T-helper 1 cell treated with Interleukin-12 subunit alpha and Interleukin-12 subunit beta and Interleukin-4 antibody, amounts not matched to agents 30 μg/mL and 1 μg/mL, for 36 hours (primary cell): ENCODE data around the gene AEBP2.

Experiments used
- H3K27ac Mint-ChIP-seq: one replicate; pipeline ENCODE4 v1.8.0; 2021; ENCODE audit warnings: mild to moderate bottlenecking, mixed read lengths
- H3K27me3 Mint-ChIP-seq: one replicate; pipeline ENCODE4 v1.8.0; 2021; ENCODE audit warnings: low read depth, mixed read lengths
- H3K36me3 Mint-ChIP-seq: one replicate; pipeline ENCODE4 v1.8.0; 2021; ENCODE audit warnings: low read depth, mixed read lengths
- H3K4me1 Mint-ChIP-seq: one replicate; pipeline ENCODE4 v1.8.0; 2021; ENCODE audit warnings: low read depth, mixed read lengths
- H3K4me3 Mint-ChIP-seq: one replicate; pipeline ENCODE4 v1.8.0; 2021; ENCODE audit warnings: mild to moderate bottlenecking, moderate library complexity, mixed read lengths
- H3K9me3 Mint-ChIP-seq: one replicate; pipeline ENCODE4 v1.8.0; 2021; ENCODE audit warnings: mixed read lengths

Gene AEBP2

DNA sequence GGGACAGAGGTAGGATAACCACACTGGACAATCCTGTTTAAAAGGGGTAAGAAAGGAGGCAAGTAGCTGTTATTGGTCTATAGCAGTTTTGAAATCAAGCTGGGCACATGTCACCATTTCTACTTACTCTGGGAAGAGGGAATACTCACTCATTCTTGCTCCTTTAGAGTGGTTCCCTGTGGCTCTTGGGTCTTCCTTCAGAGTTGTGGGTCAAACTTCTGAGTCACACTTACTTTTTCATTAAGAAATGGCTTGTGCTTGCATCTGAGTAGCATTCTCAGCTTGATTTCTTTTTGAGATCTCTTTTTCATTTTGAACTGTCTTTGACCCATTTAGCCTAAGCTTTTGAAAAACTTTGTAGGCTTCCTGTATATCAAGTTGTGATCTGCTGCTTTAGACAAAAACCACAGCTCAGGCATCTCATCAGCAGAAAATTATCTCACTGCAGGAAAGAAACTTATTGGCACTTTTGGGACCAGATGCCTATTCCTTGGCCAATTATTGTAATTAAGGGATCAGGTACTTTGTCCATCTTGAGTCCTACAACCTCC, 122.2 kb downstream of the AEBP2 start:
- H3K4me1 Mint-ChIP-seq = peaks cover 13% of the 10 kb centered on the region
- no peak overlapping the region for H3K27ac Mint-ChIP-seq
- H3K36me3 Mint-ChIP-seq = peaks cover 13% of the 10 kb centered on the region
- H3K4me3 Mint-ChIP-seq = no peak overlapping the region
- peaks cover 4% of the 10 kb centered on the region for H3K9me3 Mint-ChIP-seq
- no peaks in the 10 kb centered on the region for H3K27me3 Mint-ChIP-seq
